OCI-LY1 (cell line): ENCODE measurements around the gene GTF3C5.
"Not testable (repeated sequence)": the region's sequence is repeated elsewhere in the genome, so short reads cannot be mapped to it uniquely, and the experiment has no call there.

Source experiments
- CTCF ChIP-seq: fragments of 200-600 bp; sonication (generic), shearing (Covaris generic); IDR thresholded peaks from 2 replicates; pipeline ENCODE4 v1.5.1; 2017; ENCODE audit warnings: mild to moderate bottlenecking, antibody characterized with exemption, low read length, moderate library complexity, mixed read lengths
- EZH2 ChIP-seq: fragments of 200-600 bp; sonication (generic), shearing (Covaris generic); IDR thresholded peaks from 2 replicates; pipeline ENCODE4 v1.8.0; 2017; ENCODE audit warnings: borderline replicate concordance, mixed run types, mild to moderate bottlenecking, antibody characterized with exemption, low read length, moderate library complexity, mixed read lengths

DNA sequence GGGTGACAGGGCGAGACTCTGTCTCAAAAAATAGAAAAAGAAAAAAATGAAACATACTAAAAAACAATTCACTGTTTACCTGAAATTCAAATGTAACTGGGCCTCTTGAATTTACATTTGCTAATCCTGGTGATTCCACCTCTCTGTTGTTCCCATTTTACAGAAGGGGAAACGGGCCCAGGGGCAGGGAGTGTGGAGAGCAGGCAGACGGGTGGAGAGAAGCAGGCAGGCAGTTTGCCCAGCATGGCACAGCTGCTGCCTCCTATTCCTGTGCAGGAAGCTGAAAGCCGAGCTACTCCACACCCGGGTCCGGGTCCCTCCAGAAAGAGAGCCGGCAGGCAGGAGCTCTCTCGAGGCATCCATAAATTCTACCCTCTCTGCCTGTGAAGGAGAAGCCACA is 31.8 kb downstream of the GTF3C5 start:
- not testable (repeated sequence) for TF ChIP-seq CTCF, EZH2
